Neutrophil (primary cell): ENCODE data around the gene ORAI2.

Experiments
- H3K27ac ChIP-seq: fragments of 200-600 bp; sonication (generic); 2 replicates; pipeline ENCODE4 v1.5.1; 2016; ENCODE audit warnings: mild to moderate bottlenecking, moderate library complexity
- H3K27me3 ChIP-seq: fragments of 200-600 bp; sonication (generic); 2 replicates; pipeline ENCODE4 v1.6.0; 2016; ENCODE audit warnings: mild to moderate bottlenecking
- H3K36me3 ChIP-seq: fragments of 200-600 bp; sonication (generic); 2 replicates; pipeline ENCODE4 v1.5.1; 2017
- H3K4me1 ChIP-seq, 2 experiments: fragments of 200-600 bp in 1 of 2; sonication (generic) in 1 of 2; 1 replicate in 1 of 2; 2 replicates in 1 of 2; pipeline versions ENCODE4 v1.5.1 to v1.6.1; 2013 to 2016; ENCODE audit warnings: low read depth in 1 of 2, low read length in 1 of 2, mild to moderate bottlenecking in 1 of 2, moderate library complexity in 1 of 2; ENCODE audit not compliant: control insufficient read depth in 1 of 2, insufficient read depth in 1 of 2
- H3K4me3 ChIP-seq, 2 experiments: fragments of 200-600 bp in 1 of 2; sonication (generic) in 1 of 2; 1 replicate in 1 of 2; 2 replicates in 1 of 2; pipeline ENCODE4 v1.5.1; 2013 to 2016; ENCODE audit warnings: low read depth in 1 of 2, low read length in 1 of 2, mild to moderate bottlenecking in 1 of 2, moderate library complexity in 1 of 2
- H3K9me3 ChIP-seq: fragments of 200-600 bp; sonication (generic); 2 replicates; pipeline ENCODE4 v1.5.1; 2016
- TF ChIP-seq, protein P1 (sequence below): fragments of 200-600 bp; sonication (generic); IDR thresholded peaks from 2 replicates; pipeline ENCODE4 v1.5.1; 2016; ENCODE audit warnings: antibody characterized with exemption

The ORAI2 gene

DNA sequence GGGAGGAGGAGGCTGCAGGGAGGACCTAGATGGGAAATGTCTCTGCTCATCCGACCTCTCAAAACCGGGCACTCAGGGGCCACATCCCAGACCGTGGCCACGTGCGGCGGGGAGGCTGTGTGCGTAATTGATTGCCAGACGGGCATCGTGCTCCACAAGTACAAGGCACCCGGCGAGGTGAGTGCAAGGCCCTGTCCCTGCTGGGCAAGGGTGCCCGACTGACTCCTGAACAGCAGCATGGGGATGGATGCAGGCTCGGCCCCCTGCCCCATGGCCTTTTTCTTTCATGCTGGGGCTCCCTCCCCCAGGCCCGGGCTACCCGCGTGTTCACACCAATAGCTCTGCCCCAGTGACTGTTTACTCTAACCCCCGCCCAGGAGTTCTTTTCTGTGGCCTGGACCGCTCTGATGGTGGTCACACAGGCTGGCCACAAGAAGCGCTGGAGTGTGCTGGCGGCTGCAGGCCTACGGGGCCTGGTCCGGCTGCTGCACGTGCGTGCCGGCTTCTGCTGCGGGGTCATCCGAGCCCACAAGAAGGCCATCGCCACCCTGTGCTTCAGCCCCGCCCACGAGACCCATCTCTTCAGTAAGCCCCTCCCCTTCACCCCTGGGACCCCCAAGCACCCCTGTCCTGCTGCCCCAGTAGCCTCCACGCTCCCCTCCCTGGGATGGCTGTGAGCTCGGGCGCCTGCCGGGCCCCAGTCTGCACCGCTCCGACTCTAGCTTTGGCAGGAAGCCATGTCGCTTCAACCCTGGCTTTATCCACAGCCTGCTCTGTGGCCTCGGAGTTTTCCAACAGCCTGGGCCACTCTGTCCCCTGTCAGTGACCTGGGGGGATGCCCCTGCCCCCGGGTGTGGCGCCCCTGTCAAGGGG is 35.3 kb downstream of the ORAI2 start:
- Histone ChIP-seq H3K36me3 (peaks cover 66% of the 10 kb centered on the region), H3K9me3 (no peaks in the 10 kb centered on the region), H3K4me1 (peaks cover 20% of the 10 kb centered on the region in 2 experiments), H3K27me3 (no peaks in the 10 kb centered on the region), H3K27ac (no peak overlapping the region), H3K4me3 (no peak overlapping the region)
- TF ChIP-seq, protein P1, sequence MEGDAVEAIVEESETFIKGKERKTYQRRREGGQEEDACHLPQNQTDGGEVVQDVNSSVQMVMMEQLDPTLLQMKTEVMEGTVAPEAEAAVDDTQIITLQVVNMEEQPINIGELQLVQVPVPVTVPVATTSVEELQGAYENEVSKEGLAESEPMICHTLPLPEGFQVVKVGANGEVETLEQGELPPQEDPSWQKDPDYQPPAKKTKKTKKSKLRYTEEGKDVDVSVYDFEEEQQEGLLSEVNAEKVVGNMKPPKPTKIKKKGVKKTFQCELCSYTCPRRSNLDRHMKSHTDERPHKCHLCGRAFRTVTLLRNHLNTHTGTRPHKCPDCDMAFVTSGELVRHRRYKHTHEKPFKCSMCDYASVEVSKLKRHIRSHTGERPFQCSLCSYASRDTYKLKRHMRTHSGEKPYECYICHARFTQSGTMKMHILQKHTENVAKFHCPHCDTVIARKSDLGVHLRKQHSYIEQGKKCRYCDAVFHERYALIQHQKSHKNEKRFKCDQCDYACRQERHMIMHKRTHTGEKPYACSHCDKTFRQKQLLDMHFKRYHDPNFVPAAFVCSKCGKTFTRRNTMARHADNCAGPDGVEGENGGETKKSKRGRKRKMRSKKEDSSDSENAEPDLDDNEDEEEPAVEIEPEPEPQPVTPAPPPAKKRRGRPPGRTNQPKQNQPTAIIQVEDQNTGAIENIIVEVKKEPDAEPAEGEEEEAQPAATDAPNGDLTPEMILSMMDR: no peak

DNA sequence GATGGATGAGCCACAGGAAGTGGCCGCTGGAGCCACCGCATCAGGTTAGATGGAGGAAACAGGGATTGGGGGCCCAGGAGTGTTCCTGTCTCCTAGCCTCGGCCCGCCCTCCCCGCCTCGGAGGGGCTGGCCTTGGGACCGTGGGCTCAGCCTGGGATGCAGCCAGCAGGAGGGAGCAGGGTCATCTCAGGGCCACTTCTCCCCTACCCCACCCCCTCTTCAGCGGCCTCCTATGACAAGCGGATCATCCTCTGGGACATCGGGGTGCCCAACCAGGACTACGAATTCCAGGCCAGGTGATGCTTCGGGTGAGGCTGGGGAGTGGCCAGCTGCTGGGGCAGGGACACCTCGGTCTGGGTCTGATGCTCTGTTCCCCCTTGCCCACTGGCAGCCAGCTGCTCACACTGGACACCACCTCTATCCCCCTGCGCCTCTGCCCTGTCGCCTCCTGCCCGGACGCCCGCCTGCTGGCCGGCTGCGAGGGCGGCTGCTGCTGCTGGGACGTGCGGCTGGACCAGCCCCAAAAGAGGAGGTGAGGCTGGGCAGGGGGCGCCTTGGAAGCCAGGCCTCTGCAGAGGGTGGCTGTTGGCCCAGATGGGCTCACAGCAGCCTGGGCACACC is 36.1 kb downstream of the ORAI2 start:
- H3K27me3 ChIP-seq: no peaks in the 10 kb centered on the region
- TF ChIP-seq, protein P1: no peak
- H3K4me3 ChIP-seq: no peak overlapping the region
- H3K4me1 ChIP-seq: peaks cover 12 to 13% of the 10 kb centered on the region in 2 experiments
- H3K36me3 ChIP-seq: peaks cover 72% of the 10 kb centered on the region
- no peak overlapping the region for H3K27ac ChIP-seq
- H3K9me3 ChIP-seq: no peaks in the 10 kb centered on the region

DNA sequence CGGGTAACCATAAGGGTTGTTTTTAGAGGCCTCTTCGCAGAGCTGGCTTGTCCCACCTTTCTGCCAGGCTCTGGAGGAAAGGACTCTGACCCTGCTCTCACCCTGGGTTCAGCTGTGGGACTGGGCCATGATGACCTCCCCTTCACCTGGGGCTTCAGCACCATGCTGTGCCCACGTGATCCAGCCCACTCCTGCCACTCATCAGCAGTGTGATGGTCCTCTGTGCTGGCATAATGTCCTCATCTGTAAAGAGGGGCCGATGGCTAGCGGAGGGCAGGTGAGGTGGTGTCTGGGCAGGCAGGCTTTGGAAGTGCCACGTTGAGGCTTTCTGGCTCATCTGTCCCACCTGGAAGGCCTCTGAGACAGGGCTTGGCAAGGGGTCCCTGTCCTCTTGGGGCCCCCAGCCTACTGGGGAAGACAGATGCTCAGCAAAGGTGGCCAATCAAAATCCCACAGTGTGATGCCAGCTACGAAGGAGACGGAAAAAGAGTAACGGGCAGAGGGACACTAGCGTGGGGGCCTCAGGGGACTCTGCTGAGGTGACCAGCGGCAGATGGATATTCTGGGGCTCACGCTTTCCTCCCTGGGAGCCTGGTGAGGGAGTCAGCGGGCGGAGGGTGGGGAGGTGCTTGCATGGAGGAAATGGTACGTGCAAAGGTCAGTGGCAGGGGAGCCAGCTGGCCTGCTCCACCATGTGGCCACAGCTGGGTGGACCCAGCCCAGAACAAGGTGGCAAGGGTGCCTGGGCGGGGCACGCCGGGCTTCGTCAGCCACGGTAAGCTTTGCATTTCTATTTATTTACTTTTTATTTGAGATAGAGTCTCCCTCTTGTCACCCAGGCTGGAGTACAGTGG is 36.8 kb downstream of the ORAI2 start:
- Histone ChIP-seq H3K4me3 (no peak overlapping the region), H3K9me3 (no peaks in the 10 kb centered on the region), H3K27me3 (no peaks in the 10 kb centered on the region), H3K27ac (no peak overlapping the region), H3K36me3 (peaks cover 76% of the 10 kb centered on the region), H3K4me1 (peaks cover 10 to 12% of the 10 kb centered on the region in 2 experiments)
- TF ChIP-seq, protein P1: no peak

DNA sequence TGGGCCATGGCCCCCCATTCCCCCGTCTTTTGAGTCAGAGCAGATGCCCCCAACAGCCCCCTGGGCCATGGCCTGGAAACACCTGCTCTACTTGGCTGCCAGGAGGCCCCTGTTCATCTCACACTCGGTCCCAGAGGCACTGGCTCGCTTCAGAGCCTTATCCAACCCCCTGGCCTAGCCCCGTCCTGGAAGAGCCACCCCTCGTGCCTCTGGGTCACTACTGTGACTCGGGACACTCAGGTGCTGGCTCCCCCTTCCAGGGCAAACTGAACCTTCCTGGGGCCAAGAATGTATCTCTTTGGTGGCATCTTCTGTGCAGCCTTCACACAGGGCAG is 38.4 kb downstream of the ORAI2 start:
- peaks cover 81% of the 10 kb centered on the region for H3K36me3 ChIP-seq
- TF ChIP-seq, protein P1: no peak
- H3K4me3 ChIP-seq: no peak overlapping the region
- H3K4me1 ChIP-seq: no peaks in the 10 kb centered on the region
- H3K27me3 ChIP-seq: no peaks in the 10 kb centered on the region
- H3K9me3 ChIP-seq: no peaks in the 10 kb centered on the region
- H3K27ac ChIP-seq: no peak overlapping the region

DNA sequence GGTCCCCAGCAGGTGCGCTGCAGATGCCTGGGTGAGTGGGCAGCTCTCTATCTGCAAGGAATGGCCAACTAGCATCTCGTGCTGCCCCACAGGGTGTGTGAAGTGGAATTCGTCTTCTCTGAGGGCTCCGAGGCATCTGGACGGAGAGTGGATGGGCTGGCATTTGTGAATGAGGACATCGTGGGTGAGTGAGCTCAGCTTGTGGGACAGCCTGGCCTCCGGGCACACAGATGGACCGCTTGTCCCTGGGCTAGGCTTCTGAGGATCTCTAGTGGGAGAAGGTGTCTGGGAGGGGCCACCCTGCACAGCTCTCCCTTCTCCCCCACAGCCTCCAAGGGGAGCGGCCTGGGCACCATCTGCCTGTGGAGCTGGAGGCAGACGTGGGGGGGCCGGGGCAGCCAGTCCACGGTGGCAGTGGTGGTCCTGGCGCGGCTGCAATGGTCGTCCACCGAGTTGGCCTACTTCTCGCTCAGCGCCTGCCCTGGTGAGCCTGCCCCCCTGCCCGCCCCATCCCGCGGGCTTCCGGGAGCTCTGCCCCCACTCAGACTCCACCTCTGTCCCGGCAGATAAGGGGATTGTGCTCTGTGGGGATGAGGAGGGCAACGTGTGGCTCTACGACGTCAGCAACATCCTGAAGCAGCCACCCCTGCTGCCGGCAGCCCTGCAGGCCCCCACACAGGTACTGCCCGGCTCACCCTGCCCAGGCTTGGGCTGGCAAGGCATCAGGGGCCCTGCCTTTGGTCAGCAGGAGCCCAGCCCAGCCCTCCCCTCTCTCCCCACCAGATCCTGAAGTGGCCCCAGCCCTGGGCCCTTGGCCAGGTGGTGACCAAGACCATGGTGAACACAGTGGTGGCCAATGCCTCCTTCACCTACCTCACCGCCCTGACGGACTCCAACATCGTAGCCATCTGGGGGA is 39.0 kb downstream of the ORAI2 start:
- H3K27me3 ChIP-seq: no peaks in the 10 kb centered on the region
- no peaks in the 10 kb centered on the region for H3K9me3 ChIP-seq
- H3K27ac ChIP-seq: no peak overlapping the region
- no peaks in the 10 kb centered on the region for H3K4me1 ChIP-seq
- H3K4me3 ChIP-seq: no peak overlapping the region
- TF ChIP-seq, protein P1: no peak
- H3K36me3 ChIP-seq: peaks cover 78% of the 10 kb centered on the region
